ENCODE data around the gene ADTRP.
A peak's percentile ranks its signal among the peaks of the same experiment; 100 is the strongest.
"Not testable (repeated sequence)": the region's sequence is repeated elsewhere in the genome, so short reads cannot be mapped to it uniquely, and the experiment has no call there.

The ADTRP gene

GRCh38 chr6:11802886-11803590 is 24.4 kb upstream of the ADTRP start:
- DNase-seq: no peak

- DNase-seq: not testable (repeated sequence)
These were observed 21.9 kb upstream of the ADTRP start for GRCh38 chr6:11800531-11800930.

DNA sequence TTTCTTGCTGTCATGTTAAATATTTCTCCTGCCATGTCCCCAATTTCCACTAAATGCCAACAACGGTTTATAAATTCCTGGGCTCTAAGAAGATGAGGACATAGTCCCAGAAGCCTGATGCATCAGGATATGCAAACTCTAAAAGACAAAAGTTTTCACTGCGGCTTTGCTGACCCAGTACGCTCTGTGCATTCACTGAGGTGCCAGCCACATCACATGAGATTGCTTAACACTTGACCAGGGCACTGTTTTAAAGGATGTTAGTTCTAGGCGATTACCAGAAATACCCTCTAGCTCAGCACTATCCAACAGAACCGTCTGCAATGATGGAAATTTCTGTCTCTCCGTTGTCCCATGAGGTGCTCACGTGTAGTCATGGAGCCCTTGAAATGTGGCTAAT is 19.9 kb upstream of the ADTRP start:
- DNase-seq: no peak

DNA sequence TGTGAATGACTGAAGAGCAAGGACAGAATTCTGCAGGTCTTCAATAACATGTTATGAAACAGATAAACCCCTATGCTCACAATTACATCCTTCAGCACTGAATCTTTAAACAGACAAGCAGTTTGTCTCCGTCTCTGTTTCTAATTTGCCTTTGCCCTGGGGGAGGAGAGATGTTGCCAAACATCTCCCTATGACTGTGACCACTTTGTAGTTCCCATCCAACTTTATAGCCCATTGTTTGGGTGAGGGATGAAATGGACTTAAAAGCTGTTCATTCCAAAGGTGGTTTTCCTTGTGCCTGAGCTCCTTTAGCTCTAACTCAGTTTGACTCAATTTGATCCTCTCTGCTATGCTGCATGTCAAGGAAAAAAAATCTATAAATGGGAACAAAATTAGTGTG is 19.5 kb upstream of the ADTRP start:
- DNase-seq: no peak

GRCh38 chr6:11796829-11797228 is 18.2 kb upstream of the ADTRP start:
- no peak for DNase-seq

DNA sequence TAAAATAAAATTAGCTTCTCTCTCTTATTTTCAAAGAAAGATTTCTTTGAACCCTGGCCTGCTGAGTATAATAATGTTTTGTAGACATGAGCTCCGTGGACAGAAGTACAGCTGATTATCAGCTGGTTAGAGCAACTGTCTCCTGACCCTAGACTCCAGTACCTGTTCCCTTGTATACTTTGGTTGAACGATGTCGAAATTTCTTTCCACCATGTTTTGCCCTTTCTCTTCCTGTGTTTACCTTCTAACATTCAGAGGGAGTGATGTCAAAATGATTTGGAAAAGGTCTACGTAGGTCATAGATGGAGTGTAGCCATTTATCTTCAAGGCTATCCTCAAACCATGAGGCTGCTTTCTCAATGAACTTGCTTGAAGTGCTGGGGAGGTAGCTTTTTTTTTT is 16.8 kb upstream of the ADTRP start:
- no peak for DNase-seq

- DNase-seq: no peak
These were observed 14.7 kb upstream of the ADTRP start for GRCh38 chr6:11793277-11793676.

DNA sequence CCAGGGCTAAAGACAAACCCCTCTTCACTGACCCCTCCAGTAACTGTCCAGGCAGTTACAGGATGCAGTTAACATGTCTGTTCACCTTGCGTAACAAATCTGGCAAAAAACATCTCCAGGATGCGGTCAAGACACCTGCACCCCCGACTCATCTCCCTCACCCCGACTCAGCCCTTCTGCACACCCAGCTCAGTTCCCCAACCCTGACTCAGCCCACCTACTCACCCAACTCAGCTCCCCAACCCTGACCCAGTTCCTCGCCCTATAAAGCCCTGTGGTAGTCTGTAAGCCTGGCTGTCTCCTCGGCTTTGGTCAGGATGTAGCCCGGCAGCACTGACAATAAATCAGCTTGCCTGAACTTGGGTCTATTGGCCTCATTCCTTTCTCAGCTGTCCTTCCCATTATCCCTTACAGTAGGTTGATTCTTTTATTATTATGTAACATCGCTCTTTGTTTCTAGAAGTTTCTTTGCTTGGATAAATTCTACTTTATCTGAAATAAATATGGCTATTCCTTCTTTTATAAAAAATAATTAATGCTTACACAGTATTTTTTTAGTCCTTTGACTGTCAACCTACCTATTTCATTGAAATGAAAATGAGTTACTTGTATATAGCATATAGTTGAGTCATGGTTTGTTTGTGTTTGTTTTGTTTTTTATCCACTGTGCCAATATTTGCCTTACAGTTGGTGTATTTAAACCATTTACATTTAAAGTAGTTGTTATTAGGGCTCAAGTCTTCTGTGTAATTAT is 12.9 kb upstream of the ADTRP start:
- DNase-seq: no peak

DNA sequence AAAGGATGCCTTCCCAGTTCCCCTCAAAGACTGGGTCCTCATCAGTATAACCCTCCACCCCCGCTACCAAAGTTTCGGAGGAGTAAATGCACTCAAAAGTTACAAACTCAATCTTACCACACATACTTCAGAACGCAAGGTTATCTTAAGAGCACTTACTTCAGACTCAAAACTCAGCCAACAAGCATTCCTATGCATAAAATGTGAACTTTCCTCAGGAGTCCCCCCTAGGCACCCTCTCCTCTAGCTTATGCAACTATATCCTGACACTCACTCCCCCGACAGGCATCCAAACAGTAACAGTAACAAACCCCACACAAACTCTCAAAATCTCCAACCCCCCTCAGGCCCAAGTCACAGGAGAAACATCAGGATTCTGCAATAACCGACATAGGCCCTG is 11.1 kb upstream of the ADTRP start:
- DNase-seq: no peak

- peak in 1 of 2 experiments; percentile 6 for DNase-seq
These were observed 9.4 kb upstream of the ADTRP start for GRCh38 chr6:11788043-11788442.

DNA sequence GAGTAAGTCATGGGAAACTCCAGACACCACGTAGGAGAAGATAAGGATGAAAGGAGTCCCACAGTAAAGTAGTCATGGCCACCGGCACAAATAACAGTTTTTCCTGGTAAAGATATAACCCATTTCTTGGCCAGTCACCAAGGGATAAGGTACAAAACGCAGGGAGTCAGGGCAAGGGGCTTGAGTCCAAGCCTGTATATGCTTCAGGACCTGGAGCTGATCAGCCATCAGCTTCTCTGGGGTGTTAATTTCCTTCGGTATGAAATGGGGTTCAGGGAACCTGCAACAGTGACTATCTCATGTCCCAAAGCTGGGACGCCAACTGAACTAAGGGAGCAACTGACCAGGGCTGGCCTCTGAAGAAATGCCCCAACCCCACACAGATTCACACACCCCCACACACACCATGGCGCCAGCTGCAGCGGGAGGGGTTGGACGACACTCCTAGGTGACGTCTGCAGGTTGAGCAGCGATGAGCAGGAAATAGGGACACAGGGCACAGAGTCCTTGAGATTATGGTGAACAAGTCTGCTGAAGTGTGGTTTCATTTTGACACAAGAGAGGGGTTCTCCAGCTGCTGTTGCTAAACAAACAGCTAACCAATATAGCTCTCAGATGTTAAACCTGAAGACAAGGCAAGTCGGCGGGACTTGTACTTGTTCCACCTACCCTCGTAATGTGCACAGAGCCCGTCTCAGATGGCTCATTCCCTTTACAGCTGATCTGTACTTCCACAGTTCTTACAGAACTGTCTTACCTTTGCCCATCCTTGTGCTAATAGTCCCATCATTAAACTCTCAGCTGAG is 7.4 kb upstream of the ADTRP start:
- DNase-seq: no peak

DNA sequence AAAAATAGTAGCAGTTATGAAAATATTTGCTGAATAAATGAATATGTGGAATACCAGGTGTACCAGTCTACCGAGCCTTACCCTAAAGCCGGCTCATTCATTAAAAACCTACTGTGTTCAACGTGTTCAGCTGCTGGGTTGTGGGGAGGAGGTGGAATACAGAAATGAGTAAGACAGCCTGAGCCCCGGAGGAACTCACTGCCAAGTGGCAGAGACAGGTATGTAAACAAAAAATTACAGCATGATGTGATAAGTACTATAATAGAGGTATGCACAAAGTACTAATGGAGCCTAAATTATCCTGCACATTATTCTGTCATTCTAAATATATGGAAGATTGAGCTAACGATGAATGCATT is 6.8 kb upstream of the ADTRP start:
- no peak for DNase-seq

GRCh38 chr6:11784341-11784740 is 5.7 kb upstream of the ADTRP start:
- no peak for DNase-seq

GRCh38 chr6:11783524-11784064 is 5.0 kb upstream of the ADTRP start:
- no peak for DNase-seq

- no peak for DNase-seq
These were observed 3.9 kb upstream of the ADTRP start for GRCh38 chr6:11782524-11782923.

DNA sequence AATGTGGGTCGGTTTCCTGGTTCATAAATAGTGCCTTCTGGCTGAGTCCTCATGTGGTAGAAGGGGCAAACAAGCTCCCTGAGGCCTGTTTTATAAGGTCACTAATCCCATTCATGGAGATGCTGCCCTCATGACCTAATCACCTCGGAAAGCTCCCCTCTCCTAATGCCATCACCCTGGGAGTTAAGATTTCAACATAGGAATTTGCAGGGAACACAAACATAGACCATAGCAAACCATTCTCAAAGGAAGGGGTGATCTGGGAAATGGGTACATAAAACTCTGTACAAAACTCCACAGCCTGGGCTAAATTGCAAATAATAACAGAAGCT is 1.5 kb upstream of the ADTRP start:
- DNase-seq: no peak

DNA sequence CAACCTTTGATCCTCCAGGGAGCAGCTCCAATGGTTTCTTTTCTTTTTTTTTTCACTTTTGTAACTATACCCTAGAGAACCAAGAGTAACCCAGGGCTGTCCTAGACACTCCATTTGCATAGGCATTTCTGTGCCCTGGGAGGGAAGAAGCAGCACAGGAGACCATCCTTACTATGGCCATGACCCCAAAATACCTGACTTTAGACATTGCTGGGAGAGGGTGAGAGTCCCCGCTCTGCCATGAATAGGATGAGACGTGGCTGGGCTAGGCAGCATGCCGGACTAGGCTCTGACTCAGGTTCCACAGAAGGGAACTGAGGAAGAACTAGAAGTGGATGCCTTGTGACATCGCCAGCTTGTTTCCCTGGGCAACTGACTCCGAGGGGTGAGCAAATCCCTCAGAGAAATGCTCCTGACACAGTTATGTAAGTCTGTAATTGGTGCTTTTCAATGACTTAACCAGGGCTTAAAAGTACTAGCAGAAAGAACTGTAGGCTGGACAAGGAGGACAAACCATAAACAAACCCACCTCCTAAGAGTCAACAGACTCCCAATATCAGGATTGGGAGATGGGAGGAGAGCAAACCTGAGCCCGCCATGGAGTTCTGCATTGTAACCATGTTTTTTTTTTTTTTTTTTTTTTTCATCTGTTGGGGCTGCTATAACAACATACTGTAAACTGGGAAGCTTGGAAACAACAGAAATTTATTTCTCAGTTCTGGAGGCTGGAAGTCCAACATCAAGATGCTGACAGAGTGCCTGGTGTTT is 910 bp upstream of the ADTRP start:
- DNase-seq: no peak

- no peak for DNase-seq
These were observed 567 bp downstream of the ADTRP start for GRCh38 chr6:11778036-11778435.

GRCh38 chr6:11775791-11776409 is 2.7 kb downstream of the ADTRP start:
- DNase-seq: no peak

- no peak for DNase-seq
These were observed 4.2 kb downstream of the ADTRP start for GRCh38 chr6:11774426-11774825.

DNA sequence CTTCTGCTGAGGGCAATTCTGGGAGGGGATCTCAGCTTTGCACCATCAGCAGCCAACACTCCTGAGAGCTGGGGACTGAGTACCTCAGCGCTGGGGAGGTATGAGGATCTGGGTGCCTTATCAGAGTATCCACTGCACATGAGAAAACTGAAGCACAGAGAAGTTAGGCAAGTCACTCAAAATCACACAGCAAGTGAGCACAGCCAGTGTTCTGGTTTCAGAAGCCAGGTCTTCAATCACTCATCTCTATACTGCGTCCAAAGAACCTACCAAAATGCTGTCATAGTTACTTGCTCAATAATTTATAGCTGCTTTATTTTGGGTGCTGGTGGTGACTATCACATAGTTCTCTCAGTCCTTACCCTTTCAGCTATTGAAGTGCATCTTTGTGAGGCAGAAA is 5.0 kb downstream of the ADTRP start:
- no peak for DNase-seq

- no peak for DNase-seq
These were observed 5.6 kb downstream of the ADTRP start for GRCh38 chr6:11773013-11773412.

Measured in Kasumi-1 (cell line).